ENCODE results near the gene RBM5.

Gene RBM5

DNA sequence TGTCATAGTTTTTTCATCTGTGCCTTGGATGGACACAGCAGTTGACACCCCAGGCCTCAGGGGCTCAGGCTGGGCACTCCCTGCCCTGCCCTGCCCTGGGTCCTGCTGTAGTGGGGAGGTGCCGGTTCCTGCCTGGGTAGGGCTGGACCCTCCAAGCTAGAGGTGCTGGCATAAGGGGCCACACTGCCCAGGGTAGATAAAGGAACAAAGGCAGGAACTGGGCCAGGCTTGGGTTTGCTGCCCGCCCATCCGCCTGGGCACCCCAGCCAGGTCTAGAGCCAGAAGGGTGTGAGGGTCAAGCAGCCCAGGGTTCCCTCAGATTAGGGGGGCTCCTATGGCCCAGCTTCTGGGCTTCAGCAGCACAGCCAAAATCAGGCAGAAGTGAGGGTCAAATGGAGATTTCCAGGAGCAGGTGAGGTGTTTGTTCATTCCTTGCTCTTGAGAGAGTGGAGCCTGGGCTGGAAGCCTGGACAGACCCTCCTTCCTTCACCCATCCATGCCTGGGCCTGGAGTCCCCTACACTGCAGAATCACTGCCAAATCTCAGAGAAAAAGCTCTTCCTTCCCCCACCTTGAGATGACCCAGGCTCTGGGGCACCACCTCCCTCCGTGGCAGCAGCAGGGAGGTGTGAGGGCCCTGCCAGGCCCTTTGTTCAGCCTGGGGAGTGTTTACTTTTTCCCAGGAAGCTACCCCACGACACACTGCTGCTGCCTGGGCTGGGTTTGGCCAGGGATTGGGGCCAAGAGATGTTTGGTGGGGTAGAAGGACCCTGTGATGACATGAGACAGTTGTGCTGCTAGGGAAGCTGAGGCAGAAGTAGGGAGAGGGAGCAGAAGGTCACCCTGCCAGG is 73.5 kb downstream of the RBM5 start:
- DNase-seq: no peak

DNA sequence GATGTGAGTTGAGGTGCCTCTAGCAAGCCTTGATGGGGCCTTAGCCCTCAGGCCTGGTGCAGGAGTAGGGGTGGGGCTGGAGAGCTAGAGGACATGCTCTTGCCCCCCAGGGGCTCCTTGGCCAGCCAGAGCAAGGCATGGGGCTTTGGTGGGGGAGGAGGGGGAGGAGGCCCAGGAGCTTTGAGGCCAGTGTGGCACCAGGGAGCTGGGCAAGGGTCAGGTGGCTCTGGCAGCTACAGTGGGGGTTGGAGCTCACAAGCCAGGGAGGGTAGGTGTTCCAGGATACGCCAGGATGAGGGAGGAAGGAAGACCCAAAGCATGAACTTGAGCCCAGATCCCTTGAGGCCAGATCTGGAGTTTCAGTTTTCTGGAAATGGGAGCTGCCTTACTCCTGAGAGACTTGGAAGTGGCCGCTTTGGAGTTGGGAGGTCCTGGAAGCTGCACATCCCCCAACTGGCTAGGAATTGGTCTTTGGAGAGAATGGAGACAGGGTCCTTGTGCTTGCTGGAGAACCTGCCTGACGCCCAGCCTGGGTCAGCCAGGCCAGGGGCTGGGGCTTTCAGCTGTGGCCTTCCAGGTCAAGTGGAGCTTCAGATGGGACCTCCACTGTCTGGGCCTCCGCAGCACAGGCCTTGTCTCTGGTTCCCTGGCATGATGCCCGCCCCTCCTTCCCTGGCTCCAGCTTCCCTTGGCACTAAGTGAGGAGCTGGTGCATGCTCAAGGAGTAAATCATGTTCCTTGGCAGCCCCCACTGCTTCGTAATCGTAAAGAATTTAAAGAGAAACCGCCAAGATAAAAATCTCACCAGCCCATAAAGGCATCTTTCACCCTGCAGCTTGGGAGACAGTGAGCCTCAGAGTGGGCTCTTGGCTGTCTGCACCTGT is 75.1 kb downstream of the RBM5 start:
- peak; percentile 59 for DNase-seq

DNA sequence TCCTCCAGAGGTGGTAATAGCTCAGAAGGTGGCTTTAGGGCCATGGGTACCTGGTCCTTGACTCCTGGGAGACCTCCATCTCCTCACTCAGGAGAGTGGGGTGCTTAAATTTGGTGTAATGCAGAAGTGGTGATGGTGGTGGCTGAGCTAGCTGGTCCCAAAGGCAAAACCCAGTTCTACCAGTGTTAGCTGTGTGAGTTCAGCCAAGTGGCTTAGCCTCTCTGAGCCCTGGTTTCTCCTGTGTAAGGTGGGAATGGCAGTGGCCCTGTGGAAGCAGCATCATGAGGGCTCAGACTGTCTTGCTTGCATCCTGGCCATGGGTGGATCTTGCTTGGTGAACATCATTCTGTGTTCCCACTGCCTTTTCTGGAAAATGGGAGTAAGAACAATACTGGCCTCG is 75.8 kb downstream of the RBM5 start:
- DNase-seq: no peak

DNA sequence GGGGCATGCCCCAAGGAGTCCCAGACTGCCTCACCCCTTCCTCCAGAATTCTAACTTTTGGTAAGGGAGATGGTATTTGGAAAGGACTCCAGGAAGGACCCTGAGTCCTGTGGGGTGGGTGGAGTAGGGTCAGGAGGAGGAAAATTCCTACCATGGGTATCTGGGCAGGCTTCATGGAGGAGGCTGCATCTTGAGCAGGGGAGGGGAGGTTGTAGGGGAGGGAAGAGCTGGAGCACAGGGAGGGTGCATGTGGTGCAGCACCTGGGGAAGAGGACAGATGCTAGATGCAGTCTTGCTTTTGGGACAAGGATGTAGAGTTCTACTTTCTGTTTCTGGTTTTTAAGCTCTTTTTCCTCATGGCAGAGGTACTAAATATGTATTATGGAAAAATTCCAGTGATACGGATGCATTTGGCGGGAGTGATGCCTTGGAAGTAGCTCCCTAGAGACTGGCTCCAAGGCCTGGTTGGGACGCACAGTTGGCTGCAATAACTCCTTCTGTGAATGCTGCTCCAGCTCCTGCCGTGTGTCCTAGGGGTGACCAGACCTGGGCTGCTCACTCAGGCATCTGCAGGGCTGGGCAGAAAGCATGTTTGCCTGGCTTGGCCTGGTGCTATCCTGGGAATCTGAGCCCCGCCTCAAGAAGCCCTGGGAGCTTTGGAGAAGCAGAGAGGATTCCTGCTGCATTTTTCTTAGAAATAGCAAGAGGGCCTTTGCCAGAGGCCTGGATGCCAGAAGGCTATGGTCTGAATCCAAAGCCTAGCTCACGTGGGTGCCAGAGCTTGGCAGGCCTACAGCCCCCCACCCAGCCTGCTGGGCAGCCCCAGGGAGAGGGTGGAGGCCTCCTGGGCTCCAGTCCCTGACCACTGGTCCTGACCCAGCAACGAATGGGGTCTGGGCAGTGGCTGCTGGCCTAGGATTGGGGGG is 76.5 kb downstream of the RBM5 start:
- peak; percentile 69 for DNase-seq

DNA sequence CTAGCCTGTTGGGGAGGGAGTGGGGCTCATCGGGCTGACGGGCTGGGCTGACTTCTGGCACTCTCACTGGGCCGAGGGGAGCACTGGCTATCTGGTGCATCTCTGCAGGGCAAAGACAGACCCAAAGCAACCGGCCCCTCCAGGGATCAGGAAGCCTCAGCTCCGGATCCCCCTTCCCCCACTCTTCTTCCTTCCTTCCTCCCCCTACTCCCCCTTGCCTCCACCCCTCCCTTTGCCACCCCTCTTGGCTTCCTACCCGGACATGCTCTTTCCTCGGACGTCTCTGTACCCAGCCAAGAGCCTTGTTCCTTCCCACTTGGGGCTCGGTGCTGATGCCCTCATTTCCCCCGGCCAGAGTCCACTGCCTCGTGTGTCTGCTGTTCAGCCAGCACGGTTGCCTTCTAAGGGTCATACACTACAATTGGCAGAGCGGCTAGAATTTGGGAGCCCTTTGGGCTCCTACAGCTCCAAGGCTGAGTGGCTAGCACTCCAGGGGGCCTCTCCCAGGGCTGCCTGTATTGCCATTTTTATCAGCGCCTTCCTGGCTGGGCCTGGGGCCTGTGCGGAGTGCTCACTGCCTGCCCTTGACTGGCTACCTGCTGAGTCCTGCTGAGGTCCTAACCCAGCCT is 77.3 kb downstream of the RBM5 start:
- no peak for DNase-seq

DNA sequence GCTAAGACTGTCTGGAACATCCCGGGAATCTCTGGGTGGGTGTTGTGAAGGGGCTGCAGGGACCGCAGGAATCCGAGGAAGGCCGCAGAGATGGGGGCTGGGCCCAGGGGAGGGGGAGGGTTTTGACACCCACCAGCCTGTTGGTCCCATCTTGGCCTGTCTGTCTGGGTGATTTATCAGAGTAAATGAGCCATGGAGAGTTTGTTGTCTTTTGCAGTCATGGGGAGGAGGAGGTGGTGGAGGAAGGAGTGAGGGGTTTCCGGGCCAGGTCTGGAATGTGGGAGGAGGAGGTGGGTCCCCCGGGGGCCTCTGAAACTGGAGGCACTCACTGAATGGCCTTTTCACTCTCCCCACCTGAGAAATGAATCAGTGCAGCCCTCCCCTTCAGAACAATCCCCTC is 77.9 kb downstream of the RBM5 start:
- DNase-seq: no peak

DNA sequence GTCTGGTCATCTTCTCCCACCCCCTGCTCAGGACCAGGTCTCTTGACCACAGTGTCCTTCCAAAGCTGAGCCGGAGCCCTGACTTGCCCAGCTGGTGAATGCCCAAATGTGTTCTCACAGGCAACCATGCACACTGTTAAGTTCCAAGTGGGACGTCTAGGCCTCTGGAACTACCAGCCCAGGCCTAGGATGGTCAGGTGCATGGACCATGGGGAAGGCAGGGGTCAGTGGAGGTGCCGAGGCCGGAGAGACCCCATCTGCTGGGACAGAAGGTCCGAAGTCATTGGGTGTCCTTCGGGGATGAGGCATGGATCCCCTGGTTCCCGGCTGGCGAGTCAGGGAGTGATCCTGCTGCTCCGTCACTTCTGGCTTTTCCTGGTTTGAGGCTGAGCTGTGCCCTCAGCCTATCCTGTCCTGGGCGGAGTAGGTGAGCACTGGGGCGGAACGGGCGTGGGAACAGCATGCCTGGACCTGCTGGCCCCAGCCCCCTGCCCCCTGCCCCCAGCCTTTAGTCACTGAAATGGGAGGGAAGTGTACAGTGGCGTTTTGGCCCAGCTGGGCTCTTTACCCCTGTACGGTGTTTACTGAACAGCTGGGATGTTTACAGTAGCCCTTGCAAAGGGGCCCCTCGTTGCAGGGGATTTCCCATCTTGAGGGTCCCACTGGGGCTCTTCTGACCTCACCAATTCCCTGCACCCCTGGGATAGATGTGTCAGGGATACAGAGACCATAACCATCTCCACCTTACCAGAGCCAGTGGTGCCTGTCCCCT is 78.5 kb downstream of the RBM5 start:
- no peak for DNase-seq

DNA sequence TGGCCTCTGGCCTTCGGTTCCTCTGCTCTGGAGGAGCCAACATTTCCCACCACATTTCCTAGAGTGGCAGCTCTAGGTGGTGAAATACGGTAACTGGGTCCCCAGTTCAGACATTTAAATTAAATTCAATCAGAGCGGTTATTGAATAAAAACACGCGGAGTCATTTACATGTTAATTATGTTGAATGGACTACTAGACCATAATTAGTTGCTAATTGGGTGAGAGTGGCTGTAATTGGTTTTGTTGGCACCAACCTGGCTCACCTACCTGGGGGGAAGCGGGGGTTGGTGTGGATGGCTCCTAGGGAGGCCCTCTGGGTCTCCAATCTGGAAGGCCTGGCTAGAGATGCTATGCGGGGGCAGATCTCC is 79.1 kb downstream of the RBM5 start:
- DNase-seq: no peak

DNA sequence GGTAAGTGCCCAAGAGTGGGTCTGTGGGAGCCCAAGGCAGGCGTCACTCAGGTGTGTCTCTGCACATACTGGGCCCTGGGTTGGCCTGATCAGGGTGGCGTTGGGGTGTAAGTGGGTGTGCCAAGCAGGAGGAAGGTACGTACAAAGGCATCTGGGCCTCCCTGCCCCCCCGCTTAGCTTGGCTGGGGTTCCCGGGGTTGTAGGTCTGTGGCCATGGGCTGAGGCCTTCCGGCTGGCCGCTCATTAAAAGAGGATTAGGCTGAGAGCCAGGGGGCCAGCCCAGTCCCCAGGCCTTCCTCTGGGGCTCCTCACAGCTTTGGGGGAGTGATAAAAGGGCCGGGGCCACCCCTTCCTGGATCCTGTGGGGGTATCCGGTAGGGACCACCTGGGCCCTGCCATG is 79.7 kb downstream of the RBM5 start:
- DNase-seq: no peak
